ENCODE measurements around the gene ACVR1B.
A peak's percentile ranks its signal among the peaks of the same experiment; 100 is the strongest.

Gene ACVR1B

GRCh38 chr12:51944608-51945233 is 6.8 kb upstream of the ACVR1B start:
- no peak for DNase-seq

GRCh38 chr12:51947246-51947996 is 4.1 kb upstream of the ACVR1B start:
- DNase-seq = no peak

GRCh38 chr12:51948066-51948465 is 3.4 kb upstream of the ACVR1B start:
- no peak for DNase-seq

GRCh38 chr12:51949342-51950030 is 2.0 kb upstream of the ACVR1B start:
- no peak for DNase-seq

GRCh38 chr12:51950682-51951198 is 759 bp upstream of the ACVR1B start:
- no peak for DNase-seq

- DNase-seq = no peak
Measured at GRCh38 chr12:51951843-51952722, 584 bp downstream of the ACVR1B start.

GRCh38 chr12:51953089-51953488 is 1.6 kb downstream of the ACVR1B start:
- no peak for DNase-seq

GRCh38 chr12:51953864-51954263 is 2.4 kb downstream of the ACVR1B start:
- DNase-seq = no peak

GRCh38 chr12:51954561-51955361 is 3.3 kb downstream of the ACVR1B start:
- no peak for DNase-seq

GRCh38 chr12:51955702-51956101 is 4.2 kb downstream of the ACVR1B start:
- DNase-seq = no peak

GRCh38 chr12:51958542-51958941 is 7.0 kb downstream of the ACVR1B start:
- DNase-seq = no peak

- no peak for DNase-seq
Measured at GRCh38 chr12:51959211-51959610, 7.7 kb downstream of the ACVR1B start.

GRCh38 chr12:51959921-51960320 is 8.4 kb downstream of the ACVR1B start:
- no peak for DNase-seq

GRCh38 chr12:51960488-51960887 is 9.0 kb downstream of the ACVR1B start:
- no peak for DNase-seq

- DNase-seq = no peak
Measured at GRCh38 chr12:51960890-51961289, 9.4 kb downstream of the ACVR1B start.

GRCh38 chr12:51961834-51962233 is 10.3 kb downstream of the ACVR1B start:
- no peak for DNase-seq

GRCh38 chr12:51962737-51963136 is 11.2 kb downstream of the ACVR1B start:
- DNase-seq = no peak

GRCh38 chr12:51963477-51963876 is 12.0 kb downstream of the ACVR1B start:
- DNase-seq = no peak

GRCh38 chr12:51969643-51970042 is 18.1 kb downstream of the ACVR1B start:
- DNase-seq = no peak

- peak; percentile 56 for DNase-seq
Measured at GRCh38 chr12:51970904-51971646, 19.6 kb downstream of the ACVR1B start.
